Caco-2 (cell line): Measurements from ENCODE around the gene KLHL29. TPM values are rescaled to one million over a fixed set of nuclear protein-coding genes. Genes with fewer than 3 reads are reported as not detected.
"Not testable (repeated sequence)": the region's sequence is repeated elsewhere in the genome, so short reads cannot be mapped to it uniquely, and the experiment has no call there.

ENCODE experiments used
- BruUV-seq: library from RNA; stranded (reverse); fragments of 400-500 nt; replicated peaks from 2 replicates; lab custom pipeline; 2021; lab: Mats Ljungman, UMichigan
- CTCF ChIA-PET: fragments of 300-600 bp; sonication (Branson Sonifier 250); formaldehyde crosslinking; loops from one replicate; lab custom pipeline; 2022; ENCODE audit warnings: antibody characterized with exemption; lab: Charles Lee
- POLR2A ChIA-PET: fragments of 300-600 bp; sonication (Branson Sonifier 250); formaldehyde crosslinking; loops from one replicate; lab custom pipeline; 2022; ENCODE audit warnings: antibody characterized with exemption; lab: Charles Lee
- DNase-seq, 2 experiments: peaks; one replicate each; pipeline versions ENCODE4 v3.0.0 to v3.0.0-alpha.2; 2020 to 2022
- H3K27me3 ChIP-seq: replicated peaks from 2 replicates; pipeline ENCODE4 v1.6.0; 2011; ENCODE audit warnings: low read length; ENCODE audit not compliant: control insufficient read depth, insufficient read depth
- H3K36me3 ChIP-seq: 2 replicates; pipeline ENCODE4 v1.5.1; 2011; ENCODE audit warnings: low read length; ENCODE audit not compliant: control insufficient read depth, insufficient read depth
- H3K4me1 ChIP-seq: fragments of 250-450 bp; sonication (Bioruptor Pico); 2 replicates; pipeline ENCODE4 v1.5.1; 2020; ENCODE audit warnings: mild to moderate bottlenecking
- H3K4me3 ChIP-seq: 2 replicates; pipeline ENCODE4 v1.5.1; 2011; ENCODE audit warnings: low read depth, mild to moderate bottlenecking, control low read depth, low read length
- H3K9me3 ChIP-seq: fragments of 250-450 bp; sonication (Bioruptor Pico); 2 replicates; pipeline ENCODE4 v1.5.1; 2020; ENCODE audit warnings: mild to moderate bottlenecking, moderate library complexity
- H3K27ac Mint-ChIP-seq: one replicate; pipeline ENCODE4 v1.8.0; 2022; ENCODE audit warnings: mixed read lengths; ENCODE audit not compliant: unreplicated experiment
- H3K27me3 Mint-ChIP-seq: one replicate; pipeline ENCODE4 v1.8.0; 2022; ENCODE audit warnings: mixed read lengths; ENCODE audit not compliant: insufficient read depth, unreplicated experiment
- H3K36me3 Mint-ChIP-seq: one replicate; pipeline ENCODE4 v1.8.0; 2022; ENCODE audit warnings: mild to moderate bottlenecking, mixed read lengths; ENCODE audit not compliant: insufficient read depth, unreplicated experiment
- H3K4me1 Mint-ChIP-seq: one replicate; pipeline ENCODE4 v1.8.0; 2022; ENCODE audit warnings: low read depth, mixed read lengths; ENCODE audit not compliant: unreplicated experiment
- H3K4me3 Mint-ChIP-seq: one replicate; pipeline ENCODE4 v1.8.0; 2022; ENCODE audit warnings: mild to moderate bottlenecking, moderate library complexity, mixed read lengths; ENCODE audit not compliant: unreplicated experiment
- H3K9me3 Mint-ChIP-seq: one replicate; pipeline ENCODE4 v1.8.0; 2022; ENCODE audit warnings: mixed read lengths; ENCODE audit not compliant: unreplicated experiment
- CTCF ChIP-seq, 2 experiments: fragments of 200-600 bp in 1 of 2; IDR thresholded peaks; 1 replicate in 1 of 2; 2 replicates in 1 of 2; pipeline versions ENCODE4 v1.5.1 to v1.8.0; 2011 to 2022; ENCODE audit warnings: antibody characterized with exemption in 1 of 2, control low read depth in 1 of 2, inconsistent platforms in 1 of 2, low read depth in 1 of 2, low read length in 1 of 2, mild to moderate bottlenecking in 1 of 2, moderate library complexity in 1 of 2; ENCODE audit not compliant: insufficient read depth in 1 of 2, severe bottlenecking in 1 of 2, unreplicated experiment in 1 of 2
- intact Hi-C: fragments of 100-400 bp; cut with micrococcal nuclease; formaldehyde crosslinking; loops from one replicate; pipeline ENCODE4 v1.10.0; 2022; ENCODE audit not compliant: unreplicated experiment
- total RNA-seq: library from RNA; stranded (reverse); gene quantifications from 2 replicates; pipeline ENCODE4 v1.2.3, GENCODE V29; 2022

Gene KLHL29
- total RNA-seq, 1 experiment from 2014 or later, result 0.61 TPM

- Mint-ChIP-seq H3K27me3 (peaks cover 29% of the 10 kb centered on the region), H3K27ac (no peak overlapping the region), H3K36me3 (no peaks in the 10 kb centered on the region), H3K9me3 (peaks cover 14% of the 10 kb centered on the region), H3K4me1 (no peaks in the 10 kb centered on the region), H3K4me3 (no peak overlapping the region)
- no peaks in the 10 kb centered on the region for H3K36me3 ChIP-seq
- DNase-seq, result no peak
- no peak for TF ChIP-seq CTCF (IDR thresholded peaks at IDR 0.05; ENCODE audit: insufficient read depth in 1 of 2, low read depth in 1 of 2, low read length in 1 of 2, severe bottlenecking in 1 of 2, unreplicated experiment in 1 of 2)
- H3K9me3 ChIP-seq, result peaks cover 6% of the 10 kb centered on the region; the same call in 1 of the 2 replicates
- no TSS peak for BruUV-seq
- POLR2A ChIA-PET, result no interaction called here
- H3K4me1 ChIP-seq, result no peaks in the 10 kb centered on the region
- intact Hi-C loops, result no loop called here
- H3K27me3 ChIP-seq, result no peaks in the 10 kb centered on the region
- CTCF ChIA-PET, result no interaction called here
- no peak overlapping the region for H3K4me3 ChIP-seq
Measured at GRCh38 chr2:23346029-23346428, 39.0 kb upstream of the KLHL29 start.

- Histone ChIP-seq H3K4me3 (no peak overlapping the region), H3K9me3 (peaks cover 6% of the 10 kb centered on the region; the same call in 1 of the 2 replicates), H3K4me1 (no peaks in the 10 kb centered on the region), H3K36me3 (no peaks in the 10 kb centered on the region), H3K27me3 (no peaks in the 10 kb centered on the region)
- CTCF ChIA-PET, result no interaction called here
- no TSS peak for BruUV-seq
- Mint-ChIP-seq H3K4me1 (no peaks in the 10 kb centered on the region), H3K36me3 (no peaks in the 10 kb centered on the region), H3K27ac (no peak overlapping the region), H3K4me3 (no peak overlapping the region), H3K9me3 (peaks cover 14% of the 10 kb centered on the region), H3K27me3 (peaks cover 29% of the 10 kb centered on the region)
- DNase-seq, result no peak
- POLR2A ChIA-PET, result no interaction called here
- intact Hi-C loops, result no loop called here
- no peak for TF ChIP-seq CTCF (IDR thresholded peaks at IDR 0.05; ENCODE audit: insufficient read depth in 1 of 2, low read depth in 1 of 2, low read length in 1 of 2, severe bottlenecking in 1 of 2, unreplicated experiment in 1 of 2)
Measured at GRCh38 chr2:23346781-23347180, 38.2 kb upstream of the KLHL29 start.

- peaks cover 14% of the 10 kb centered on the region for H3K9me3 Mint-ChIP-seq
- intact Hi-C loops, result no loop called here
- TF ChIP-seq CTCF (IDR thresholded peaks at IDR 0.05; ENCODE audit: insufficient read depth in 1 of 2, low read depth in 1 of 2, low read length in 1 of 2, severe bottlenecking in 1 of 2, unreplicated experiment in 1 of 2), result no peak
- no peak overlapping the region for H3K4me3 Mint-ChIP-seq
- no peak overlapping the region for H3K27ac Mint-ChIP-seq
- no peaks in the 10 kb centered on the region for H3K36me3 Mint-ChIP-seq
- H3K27me3 ChIP-seq, result no peaks in the 10 kb centered on the region
- H3K4me3 ChIP-seq, result no peak overlapping the region
- DNase-seq, result no peak
- no peaks in the 10 kb centered on the region for H3K36me3 ChIP-seq
- ChIA-PET POLR2A (no interaction called here), CTCF (no interaction called here)
- no peaks in the 10 kb centered on the region for H3K4me1 Mint-ChIP-seq
- no TSS peak for BruUV-seq
- peaks cover 29% of the 10 kb centered on the region for H3K27me3 Mint-ChIP-seq
- H3K4me1 ChIP-seq, result no peaks in the 10 kb centered on the region
- H3K9me3 ChIP-seq, result peaks cover 6% of the 10 kb centered on the region; the same call in 1 of the 2 replicates
Measured at GRCh38 chr2:23347471-23348092, 37.4 kb upstream of the KLHL29 start.

- H3K4me3 Mint-ChIP-seq, H3K4me3 ChIP-seq, H3K27me3 ChIP-seq, H3K4me1 ChIP-seq, CTCF ChIA-PET, BruUV-seq, H3K36me3 ChIP-seq, H3K27ac Mint-ChIP-seq, DNase-seq, intact Hi-C loops, H3K4me1 Mint-ChIP-seq, H3K9me3 ChIP-seq, POLR2A ChIA-PET, H3K36me3 Mint-ChIP-seq: not testable (repeated sequence)
- H3K9me3 Mint-ChIP-seq, result peaks cover 14% of the 10 kb centered on the region
- H3K27me3 Mint-ChIP-seq, result peaks cover 29% of the 10 kb centered on the region
Measured at GRCh38 chr2:23348093-23348481, 36.9 kb upstream of the KLHL29 start.
